Esophagus muscularis mucosa (tissue), 4 donors: ENCODE data around the gene ATP4B. TPM values are rescaled to one million over a fixed set of nuclear protein-coding genes. Genes with fewer than 3 reads are reported as not detected.

Experiments
- DNase-seq: peaks from one replicate; pipeline ENCODE4 v3.0.0-alpha.2; 2017; ENCODE audit errors: extremely low spot score
- H3K27ac ChIP-seq, 4 donors: fragments of 200-600 bp; sonication (generic); replicated peaks in 1 of 4; 1 replicate in 3 of 4; 2 replicates in 1 of 4; pipeline ENCODE4 v1.5.1; 2016 to 2019; ENCODE audit warnings: mild to moderate bottlenecking in 1 of 4
- H3K27me3 ChIP-seq, 4 donors: fragments of 200-600 bp; sonication (generic); one replicate each; pipeline versions ENCODE4 v1.5.1 to v1.6.0; 2016 to 2019
- H3K36me3 ChIP-seq, 4 donors: fragments of 200-600 bp; sonication (generic); one replicate each; pipeline ENCODE4 v1.5.1; 2016 to 2019
- H3K4me1 ChIP-seq, 4 donors: fragments of 200-600 bp; sonication (generic); one replicate each; pipeline ENCODE4 v1.5.1; 2016 to 2019
- H3K4me3 ChIP-seq, 4 donors: fragments of 200-600 bp; sonication (generic); 1 replicate in 2 of 4; 2 replicates in 2 of 4; pipeline ENCODE4 v1.5.1; 2016 to 2019; ENCODE audit warnings: mild to moderate bottlenecking in 4 of 4, moderate library complexity in 1 of 4
- H3K9me3 ChIP-seq, 4 donors: fragments of 200-600 bp; sonication (generic); 1 replicate in 3 of 4; 2 replicates in 1 of 4; pipeline ENCODE4 v1.5.1; 2016 to 2019
- CTCF ChIP-seq, 3 experiments: fragments of 200-600 bp in 2 of 3; fragments of 450-650 bp in 1 of 3; sonication (generic) in 2 of 3; IDR thresholded peaks; one replicate each; pipeline ENCODE4 v1.5.1; 2017 to 2019; ENCODE audit warnings: antibody characterized with exemption in 3 of 3, mild to moderate bottlenecking in 2 of 3, moderate library complexity in 1 of 3
- EP300 ChIP-seq: sonication (generic); formaldehyde crosslinking; IDR thresholded peaks from one replicate; pipeline ENCODE4 v1.6.1; 2017; ENCODE audit warnings: antibody characterized with exemption
- POLR2A ChIP-seq: fragments of 450-650 bp; IDR thresholded peaks from one replicate; pipeline ENCODE4 v1.6.1; 2017; ENCODE audit warnings: antibody characterized with exemption, moderate library complexity, mild to moderate bottlenecking, low read depth
- POLR2AphosphoS5 ChIP-seq, 2 donors: sonication (generic); formaldehyde crosslinking; IDR thresholded peaks; one replicate each; pipeline ENCODE4 v1.6.1; 2017; ENCODE audit warnings: antibody characterized with exemption in 2 of 2
- WGBS: methylation state at CpG from one replicate; pipeline ENCODE4 v1.1.5; 2018; 5-methylcytosine and 5-hydroxymethylcytosine counted together
- intact Hi-C: fragments of 100-400 bp; cut with DNase I; formaldehyde crosslinking; loops from one replicate; pipeline ENCODE4 v1.15.1; 2023
- total RNA-seq, 4 donors: library from RNA; depleted of rRNA; stranded (reverse); fragments of >200 nt; gene quantifications; one replicate each; pipeline versions ENCODE4 v1.1.0 to v1.2.1, GENCODE V29; 2016

The ATP4B gene
- total RNA-seq, 4 donors from 2014 or later, result not detected

GRCh38 chr13:113610266-113610665, 47.7 kb downstream of the ATP4B start:
- Histone ChIP-seq H3K4me1 (no peaks in the 10 kb centered on the region), H3K4me3 (no peak overlapping the region), H3K27me3 (no peaks in the 10 kb centered on the region), H3K36me3 (peaks cover 0 to 58% (median 27%) of the 10 kb centered on the region in 4 donors), H3K9me3 (no peaks in the 10 kb centered on the region), H3K27ac (no peak overlapping the region)
- no peak for DNase-seq
- intact Hi-C loops, result no loop called here
- no peak for TF ChIP-seq POLR2A
- TF ChIP-seq CTCF (IDR thresholded peaks at IDR 0.05), result no peak
- TF ChIP-seq POLR2AphosphoS5 (IDR thresholded peaks at IDR 0.05), result no peak
- no peak for TF ChIP-seq EP300
- WGBS, result 95% methylated on average over 19 of the region's 19 CpGs

GRCh38 chr13:113609616-113610015, 48.4 kb downstream of the ATP4B start:
- H3K4me1 ChIP-seq, result no peaks in the 10 kb centered on the region
- no peaks in the 10 kb centered on the region for H3K9me3 ChIP-seq
- no peak overlapping the region for H3K27ac ChIP-seq
- no peak for DNase-seq
- TF ChIP-seq EP300, result no peak
- TF ChIP-seq CTCF (IDR thresholded peaks at IDR 0.05), result no peak
- no peak for TF ChIP-seq POLR2AphosphoS5 (IDR thresholded peaks at IDR 0.05)
- TF ChIP-seq POLR2A, result no peak
- WGBS, result 97% methylated on average over 9 of the region's 13 CpGs
- no peaks in the 10 kb centered on the region for H3K27me3 ChIP-seq
- intact Hi-C loops, result no loop called here
- H3K4me3 ChIP-seq, result no peak overlapping the region
- peaks cover 0 to 52% (median 26%) of the 10 kb centered on the region in 4 donors for H3K36me3 ChIP-seq

- TF ChIP-seq EP300 (no peak), POLR2AphosphoS5 (IDR thresholded peaks at IDR 0.05) (no peak), POLR2A (no peak), CTCF (IDR thresholded peaks at IDR 0.05) (no peak)
- no peaks in the 10 kb centered on the region for H3K4me1 ChIP-seq
- WGBS, result 95% methylated on average over 11 of the region's 22 CpGs
- intact Hi-C loops, result no loop called here
- no peak for DNase-seq
- H3K27me3 ChIP-seq, result no peaks in the 10 kb centered on the region
- H3K4me3 ChIP-seq, result no peak overlapping the region
- no peaks in the 10 kb centered on the region for H3K9me3 ChIP-seq
- H3K27ac ChIP-seq, result no peak overlapping the region
- H3K36me3 ChIP-seq, result peaks cover 0 to 48% (median 25%) of the 10 kb centered on the region in 4 donors
Observed at GRCh38 chr13:113608967-113609533, 48.9 kb downstream of the ATP4B start.

- no peak for DNase-seq
- TF ChIP-seq POLR2AphosphoS5 (IDR thresholded peaks at IDR 0.05) (no peak), CTCF (IDR thresholded peaks at IDR 0.05) (no peak), EP300 (no peak), POLR2A (no peak)
- H3K9me3 ChIP-seq, result no peaks in the 10 kb centered on the region
- 81% methylated on average over 15 of the region's 25 CpGs for WGBS
- no peak overlapping the region for H3K27ac ChIP-seq
- no peaks in the 10 kb centered on the region for H3K4me1 ChIP-seq
- intact Hi-C loops, result no loop called here
- peaks cover 0 to 47% (median 24%) of the 10 kb centered on the region in 4 donors for H3K36me3 ChIP-seq
- no peaks in the 10 kb centered on the region for H3K27me3 ChIP-seq
- H3K4me3 ChIP-seq, result no peak overlapping the region
Observed at GRCh38 chr13:113607889-113608635, 49.9 kb downstream of the ATP4B start.
